Measurements from ENCODE around the gene SLC2A4RG. TPM values are rescaled to one million over a fixed set of nuclear protein-coding genes. Genes with fewer than 3 reads are reported as not detected.

Gene SLC2A4RG
- total RNA-seq, 5 donors from 2014 or later (not counting 1 experiment from before 2014, with no cell fraction given): 110 to 173 (median 135) TPM

DNA sequence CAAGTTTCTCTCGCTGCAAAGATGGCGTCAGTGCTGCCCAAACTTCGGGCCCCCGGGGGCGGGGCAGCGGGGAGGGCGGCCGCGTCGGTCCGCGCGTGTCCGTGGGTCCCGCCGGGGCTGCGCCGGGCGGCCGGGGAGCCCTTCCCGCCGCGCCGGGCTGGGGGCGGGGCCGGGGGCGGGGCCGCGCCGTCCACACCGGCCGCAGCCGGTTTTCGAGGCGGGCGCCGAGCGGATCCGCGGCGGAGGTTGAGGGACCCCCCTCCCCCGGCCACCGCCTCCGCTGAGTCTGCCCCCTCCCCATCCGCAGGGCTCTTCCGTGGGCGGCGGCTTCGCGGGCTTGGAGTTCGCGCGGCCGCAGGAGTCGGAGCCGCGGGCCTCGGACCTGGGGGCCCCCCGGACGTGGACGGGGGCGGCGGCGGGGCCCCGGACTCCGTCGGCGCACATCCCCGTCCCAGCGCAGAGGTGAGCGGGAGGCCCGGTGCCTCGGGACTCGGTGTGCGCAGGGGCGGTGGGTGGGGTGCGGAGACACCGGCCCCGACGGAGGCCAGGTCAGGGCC, 572 bp downstream of the SLC2A4RG start:
- WGBS (ENCODE audit: insufficient coverage): under 1% methylated on average over 68 of the region's 80 CpGs
- Mint-ChIP-seq H3K4me3 (peak overlapping the region; percentile 59 to 63 (median 63)), H3K27me3 (no peaks in the 10 kb centered on the region), H3K27ac (no peak overlapping the region), H3K9me3 (no peaks in the 10 kb centered on the region), H3K36me3 (no peaks in the 10 kb centered on the region), H3K4me1 (peaks cover 15 to 16% (median 16%) of the 10 kb centered on the region in 3 donors)
- peaks cover 15 to 43% of the 10 kb centered on the region in 2 donors for H3K36me3 ChIP-seq (ENCODE audit: control insufficient read depth in 2 of 2, extremely low read depth in 1 of 2, insufficient read depth in 1 of 2, low read length in 1 of 2)
- peaks cover 14 to 50% of the 10 kb centered on the region in 2 experiments for H3K4me1 ChIP-seq (ENCODE audit: control insufficient read depth in 1 of 2, extremely low read depth in 1 of 2, insufficient read depth in 2 of 2, low read length in 2 of 2)
- no peaks in the 10 kb centered on the region for H3K9me3 ChIP-seq
- no peaks in the 10 kb centered on the region for H3K27me3 ChIP-seq (replicated peaks in 1 of 2; ENCODE audit: control insufficient read depth in 2 of 2, extremely low read depth in 1 of 2, insufficient read depth in 2 of 2, low read length in 1 of 2)
- peak overlapping the region; percentile 54 to 74 for H3K4me3 ChIP-seq (ENCODE audit: control insufficient read depth in 1 of 2, extremely low read depth in 1 of 2, low read length in 1 of 2)
- POLR2A ChIA-PET: no interaction called here
- CTCF ChIA-PET: interaction anchor here in 1 of 2 donors (0.7 to 1.6 kb wide), 3 partner anchors 11 to 33 kb away, joined by 3 to 13 read pairs (median 3); partner anchors contain the start of genes ARFRP1 and ZGPAT
- DNase-seq: peak in 14 of 35 experiments; percentile 31 to 73 (median 42)
- peak overlapping the region; percentile 41 for H3K27ac ChIP-seq (ENCODE audit: low read length)
- peak; percentile 8 to 11 (median 10) for ATAC-seq (replicated peaks in 1 of 4)

- peak overlapping the region; percentile 41 for H3K27ac ChIP-seq (ENCODE audit: low read length)
- peaks cover 13 to 44% of the 10 kb centered on the region in 2 experiments for H3K4me1 ChIP-seq (ENCODE audit: control insufficient read depth in 1 of 2, extremely low read depth in 1 of 2, insufficient read depth in 2 of 2, low read length in 2 of 2)
- 20% methylated on average over 16 of the region's 29 CpGs for WGBS (ENCODE audit: insufficient coverage)
- peak overlapping the region; percentile 54 to 74 for H3K4me3 ChIP-seq (ENCODE audit: control insufficient read depth in 1 of 2, extremely low read depth in 1 of 2, low read length in 1 of 2)
- H3K9me3 Mint-ChIP-seq: no peaks in the 10 kb centered on the region
- no peaks in the 10 kb centered on the region for H3K27me3 ChIP-seq (replicated peaks in 1 of 2; ENCODE audit: control insufficient read depth in 2 of 2, extremely low read depth in 1 of 2, insufficient read depth in 2 of 2, low read length in 1 of 2)
- no peaks in the 10 kb centered on the region for H3K36me3 Mint-ChIP-seq
- H3K9me3 ChIP-seq: no peaks in the 10 kb centered on the region
- peak in 15 of 35 experiments; percentile 30 to 64 (median 39) for DNase-seq
- H3K27ac Mint-ChIP-seq: no peak overlapping the region
- H3K36me3 ChIP-seq (ENCODE audit: control insufficient read depth in 2 of 2, extremely low read depth in 1 of 2, insufficient read depth in 1 of 2, low read length in 1 of 2): peaks cover 13 to 37% of the 10 kb centered on the region in 2 donors
- H3K4me1 Mint-ChIP-seq: peaks cover 9 to 13% (median 12%) of the 10 kb centered on the region in 3 donors
- peak in 3 of 4 experiments; percentile 1 to 14 (median 1) for ATAC-seq (replicated peaks in 1 of 4)
- ChIA-PET POLR2A (no interaction called here), CTCF (interaction anchor here in 1 of 2 donors (0.7 to 1.6 kb wide), 3 partner anchors 10 to 33 kb away, joined by 3 to 13 read pairs (median 3); partner anchors contain the start of genes ARFRP1 and ZGPAT)
- no peaks in the 10 kb centered on the region for H3K27me3 Mint-ChIP-seq
- peak overlapping the region; percentile 59 to 63 (median 63) for H3K4me3 Mint-ChIP-seq
Measured at GRCh38 chr20:63740627-63741353, 1.2 kb downstream of the SLC2A4RG start.

GRCh38 chr20:63741354-63741675, 1.7 kb downstream of the SLC2A4RG start:
- peaks cover 10 to 37% of the 10 kb centered on the region in 2 donors for H3K36me3 ChIP-seq (ENCODE audit: control insufficient read depth in 2 of 2, extremely low read depth in 1 of 2, insufficient read depth in 1 of 2, low read length in 1 of 2)
- no peak overlapping the region for H3K27ac Mint-ChIP-seq
- H3K27me3 Mint-ChIP-seq: no peaks in the 10 kb centered on the region
- POLR2A ChIA-PET: no interaction called here
- no peak for ATAC-seq (replicated peaks in 1 of 4)
- no peaks in the 10 kb centered on the region for H3K9me3 Mint-ChIP-seq
- H3K9me3 ChIP-seq: no peaks in the 10 kb centered on the region
- H3K36me3 Mint-ChIP-seq: no peaks in the 10 kb centered on the region
- CTCF ChIA-PET: interaction anchor here in 1 of 2 donors (1.6 kb wide), 1 partner anchor 34 kb away, joined by 13 read pairs; the partner anchor contains the start of genes ARFRP1 and ZGPAT
- H3K4me1 Mint-ChIP-seq: peaks cover 4 to 8% (median 7%) of the 10 kb centered on the region in 3 donors
- DNase-seq: no peak
- no peaks in the 10 kb centered on the region for H3K27me3 ChIP-seq (replicated peaks in 1 of 2; ENCODE audit: control insufficient read depth in 2 of 2, extremely low read depth in 1 of 2, insufficient read depth in 2 of 2, low read length in 1 of 2)
- peak overlapping the region; percentile 54 to 74 for H3K4me3 ChIP-seq (ENCODE audit: control insufficient read depth in 1 of 2, extremely low read depth in 1 of 2, low read length in 1 of 2)
- peak overlapping the region; percentile 21 to 63 (median 59) for H3K4me3 Mint-ChIP-seq
- WGBS (ENCODE audit: insufficient coverage): 93% methylated on average over 2 of the region's 6 CpGs
- H3K4me1 ChIP-seq (ENCODE audit: control insufficient read depth in 1 of 2, extremely low read depth in 1 of 2, insufficient read depth in 2 of 2, low read length in 2 of 2): peaks cover 8 to 39% of the 10 kb centered on the region in 2 experiments
- H3K27ac ChIP-seq (ENCODE audit: low read length): no peak overlapping the region

DNA sequence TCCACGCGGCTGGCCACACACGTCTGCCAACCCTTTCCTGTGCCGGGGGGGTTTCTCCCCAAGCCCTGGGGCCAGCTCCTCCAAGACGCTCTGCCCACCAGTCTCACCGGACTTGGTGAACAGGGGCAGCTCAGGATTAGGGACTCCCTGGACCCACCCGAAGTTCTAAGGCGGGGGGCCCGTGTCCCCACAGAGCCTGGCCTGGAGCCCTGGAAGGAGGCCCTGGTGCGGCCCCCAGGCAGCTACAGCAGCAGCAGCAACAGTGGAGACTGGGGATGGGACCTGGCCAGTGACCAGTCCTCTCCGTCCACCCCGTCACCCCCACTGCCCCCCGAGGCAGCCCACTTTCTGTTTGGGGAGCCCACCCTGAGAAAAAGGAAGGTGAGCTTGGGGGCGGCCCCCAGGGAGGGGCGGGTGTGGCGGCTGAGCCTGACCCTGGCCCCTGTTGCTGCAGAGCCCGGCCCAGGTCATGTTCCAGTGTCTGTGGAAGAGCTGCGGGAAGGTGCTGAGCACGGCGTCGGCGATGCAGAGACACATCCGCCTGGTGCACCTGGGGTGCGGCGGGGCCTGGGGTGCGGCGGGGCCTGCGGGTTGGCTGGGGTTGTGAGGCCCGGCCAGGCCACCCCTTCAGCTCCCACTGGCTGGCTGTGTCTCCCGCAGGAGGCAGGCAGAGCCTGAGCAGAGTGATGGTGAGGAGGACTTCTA, 2.3 kb downstream of the SLC2A4RG start:
- H3K27ac Mint-ChIP-seq: no peak overlapping the region
- peak overlapping the region; percentile 21 to 63 (median 59) for H3K4me3 Mint-ChIP-seq
- Histone ChIP-seq H3K27me3 (replicated peaks in 1 of 2; ENCODE audit: control insufficient read depth in 2 of 2, extremely low read depth in 1 of 2, insufficient read depth in 2 of 2, low read length in 1 of 2) (no peaks in the 10 kb centered on the region), H3K9me3 (no peaks in the 10 kb centered on the region), H3K27ac (ENCODE audit: low read length) (no peak overlapping the region), H3K4me3 (ENCODE audit: control insufficient read depth in 1 of 2, extremely low read depth in 1 of 2, low read length in 1 of 2) (no peak overlapping the region), H3K4me1 (ENCODE audit: control insufficient read depth in 1 of 2, extremely low read depth in 1 of 2, insufficient read depth in 2 of 2, low read length in 2 of 2) (peaks cover 8 to 35% of the 10 kb centered on the region in 2 experiments), H3K36me3 (ENCODE audit: control insufficient read depth in 2 of 2, extremely low read depth in 1 of 2, insufficient read depth in 1 of 2, low read length in 1 of 2) (peaks cover 10 to 37% of the 10 kb centered on the region in 2 donors)
- no peaks in the 10 kb centered on the region for H3K9me3 Mint-ChIP-seq
- ChIA-PET CTCF (interaction anchor here in 1 of 2 donors (1.6 kb wide), 1 partner anchor 34 kb away, joined by 13 read pairs; the partner anchor contains the start of genes ARFRP1 and ZGPAT), POLR2A (interaction anchor here in 1 of 2 donors (0.6 kb wide), 1 partner anchor 15 kb away, joined by 11 read pairs; no protein-coding TSS in a partner anchor)
- 96% methylated on average over 18 of the region's 30 CpGs for WGBS (ENCODE audit: insufficient coverage)
- no peaks in the 10 kb centered on the region for H3K27me3 Mint-ChIP-seq
- H3K36me3 Mint-ChIP-seq: no peaks in the 10 kb centered on the region
- no peak for DNase-seq
- ATAC-seq (replicated peaks in 1 of 4): no peak
- H3K4me1 Mint-ChIP-seq: peaks cover 0 to 4% (median 3%) of the 10 kb centered on the region in 3 donors

GRCh38 chr20:63742381-63743024, 2.9 kb downstream of the SLC2A4RG start:
- no peak overlapping the region for H3K4me3 ChIP-seq (ENCODE audit: control insufficient read depth in 1 of 2, extremely low read depth in 1 of 2, low read length in 1 of 2)
- no peaks in the 10 kb centered on the region for H3K9me3 ChIP-seq
- 96% methylated on average over 21 of the region's 37 CpGs for WGBS (ENCODE audit: insufficient coverage)
- CTCF ChIA-PET: no interaction called here
- POLR2A ChIA-PET: interaction anchor here in 1 of 2 donors (0.6 kb wide), 2 partner anchors 15 to 214 kb away, joined by 9 to 11 read pairs; no protein-coding TSS in a partner anchor
- Mint-ChIP-seq H3K27me3 (no peaks in the 10 kb centered on the region), H3K4me3 (no peak overlapping the region), H3K4me1 (peaks cover 0 to 4% (median 3%) of the 10 kb centered on the region in 3 donors), H3K9me3 (no peaks in the 10 kb centered on the region), H3K27ac (no peak overlapping the region), H3K36me3 (no peaks in the 10 kb centered on the region)
- H3K4me1 ChIP-seq (ENCODE audit: control insufficient read depth in 1 of 2, extremely low read depth in 1 of 2, insufficient read depth in 2 of 2, low read length in 2 of 2): peaks cover 8 to 36% of the 10 kb centered on the region in 2 experiments
- peaks cover 10 to 37% of the 10 kb centered on the region in 2 donors for H3K36me3 ChIP-seq (ENCODE audit: control insufficient read depth in 2 of 2, extremely low read depth in 1 of 2, insufficient read depth in 1 of 2, low read length in 1 of 2)
- DNase-seq: no peak
- H3K27ac ChIP-seq (ENCODE audit: low read length): no peak overlapping the region
- no peaks in the 10 kb centered on the region for H3K27me3 ChIP-seq (replicated peaks in 1 of 2; ENCODE audit: control insufficient read depth in 2 of 2, extremely low read depth in 1 of 2, insufficient read depth in 2 of 2, low read length in 1 of 2)
- ATAC-seq (replicated peaks in 1 of 4): no peak

Data from T-cell (primary cell).